ENCODE results near the gene CEACAM19. TPM values are rescaled to one million over a fixed set of nuclear protein-coding genes. Genes with fewer than 3 reads are reported as not detected.

The CEACAM19 gene
- total RNA-seq, 1 experiment from 2014 or later = not detected

GRCh38 chr19:44642377-44642776 lies 28.9 kb upstream of the CEACAM19 start:
- no peak overlapping the region for H3K4me3 ChIP-seq (ENCODE audit: low read length)
- no peak overlapping the region for H2AFZ ChIP-seq (ENCODE audit: low read length)
- H3K27me3 ChIP-seq (ENCODE audit: low read length) = no peaks in the 10 kb centered on the region
- no peak overlapping the region for H3K27ac ChIP-seq (ENCODE audit: low read length)
- no peak overlapping the region for H3K4me2 ChIP-seq (ENCODE audit: low read depth, low read length, poor library complexity, severe bottlenecking)
- no peaks in the 10 kb centered on the region for H4K20me1 ChIP-seq (ENCODE audit: insufficient read depth, low read depth, low read length)
- H3K9ac ChIP-seq (ENCODE audit: low read length) = no peak overlapping the region
- H3K79me2 ChIP-seq (ENCODE audit: low read length) = no peaks in the 10 kb centered on the region
- DNase-seq = no peak
- no peaks in the 10 kb centered on the region for H3K9me2 ChIP-seq (replicated peaks; ENCODE audit: insufficient read depth, low read length)
- H3K9me3 ChIP-seq (ENCODE audit: low read length) = no peaks in the 10 kb centered on the region
- no peaks in the 10 kb centered on the region for H3K4me1 ChIP-seq (ENCODE audit: low read length)
- no peaks in the 10 kb centered on the region for H3K36me3 ChIP-seq (ENCODE audit: insufficient read depth, low read length)

GRCh38 chr19:44643605-44644401 lies 27.5 kb upstream of the CEACAM19 start, which contains the start of gene PVR:
TSS of gene PVR (plus strand) at chr19:44643910. CDS start at chr19:44644097, 187 bp downstream.
- Histone ChIP-seq H3K4me2 (ENCODE audit: low read depth, low read length, poor library complexity, severe bottlenecking) (no peak within 1 kb of the TSS), H3K9me2 (replicated peaks; ENCODE audit: insufficient read depth, low read length) (no peaks in the 10 kb centered on the region), H3K9me3 (ENCODE audit: low read length) (no peaks in the 10 kb centered on the region), H3K4me3 (ENCODE audit: low read length) (no peak within 1 kb of the TSS), H3K4me1 (ENCODE audit: low read length) (no peaks in the 10 kb centered on the region), H3K27me3 (ENCODE audit: low read length) (no peaks in the 10 kb centered on the region), H3K9ac (ENCODE audit: low read length) (no peak within 1 kb of the TSS), H2AFZ (ENCODE audit: low read length) (no peak within 1 kb of the TSS), H3K79me2 (ENCODE audit: low read length) (no peaks in the 10 kb centered on the region), H3K27ac (ENCODE audit: low read length) (no peak within 1 kb of the TSS), H4K20me1 (ENCODE audit: insufficient read depth, low read depth, low read length) (no peaks in the 10 kb centered on the region), H3K36me3 (ENCODE audit: insufficient read depth, low read length) (no peaks in the 10 kb centered on the region)
- no peak for DNase-seq

- H3K79me2 ChIP-seq (ENCODE audit: low read length) = no peaks in the 10 kb centered on the region
- no peak overlapping the region for H3K27ac ChIP-seq (ENCODE audit: low read length)
- H2AFZ ChIP-seq (ENCODE audit: low read length) = no peak overlapping the region
- H3K4me2 ChIP-seq (ENCODE audit: low read depth, low read length, poor library complexity, severe bottlenecking) = no peak overlapping the region
- no peak for DNase-seq
- H3K4me3 ChIP-seq (ENCODE audit: low read length) = no peak overlapping the region
- H3K9me3 ChIP-seq (ENCODE audit: low read length) = no peaks in the 10 kb centered on the region
- H4K20me1 ChIP-seq (ENCODE audit: insufficient read depth, low read depth, low read length) = no peaks in the 10 kb centered on the region
- H3K36me3 ChIP-seq (ENCODE audit: insufficient read depth, low read length) = no peaks in the 10 kb centered on the region
- H3K4me1 ChIP-seq (ENCODE audit: low read length) = no peaks in the 10 kb centered on the region
- H3K27me3 ChIP-seq (ENCODE audit: low read length) = no peaks in the 10 kb centered on the region
- H3K9me2 ChIP-seq (replicated peaks; ENCODE audit: insufficient read depth, low read length) = no peaks in the 10 kb centered on the region
- H3K9ac ChIP-seq (ENCODE audit: low read length) = no peak overlapping the region
Measured at GRCh38 chr19:44644402-44645016, 26.8 kb upstream of the CEACAM19 start.

- Histone ChIP-seq H2AFZ (ENCODE audit: low read length) (no peak overlapping the region), H3K9me3 (ENCODE audit: low read length) (no peaks in the 10 kb centered on the region), H3K9ac (ENCODE audit: low read length) (no peak overlapping the region), H3K79me2 (ENCODE audit: low read length) (no peaks in the 10 kb centered on the region), H3K27me3 (ENCODE audit: low read length) (no peaks in the 10 kb centered on the region), H3K36me3 (ENCODE audit: insufficient read depth, low read length) (no peaks in the 10 kb centered on the region), H3K4me3 (ENCODE audit: low read length) (no peak overlapping the region), H3K4me2 (ENCODE audit: low read depth, low read length, poor library complexity, severe bottlenecking) (no peak overlapping the region), H3K27ac (ENCODE audit: low read length) (no peak overlapping the region), H3K9me2 (replicated peaks; ENCODE audit: insufficient read depth, low read length) (no peaks in the 10 kb centered on the region), H4K20me1 (ENCODE audit: insufficient read depth, low read depth, low read length) (no peaks in the 10 kb centered on the region), H3K4me1 (ENCODE audit: low read length) (no peaks in the 10 kb centered on the region)
- no peak for DNase-seq
Measured at GRCh38 chr19:44645407-44646048, 25.8 kb upstream of the CEACAM19 start.

GRCh38 chr19:44646049-44646416 lies 25.2 kb upstream of the CEACAM19 start:
- Histone ChIP-seq H3K79me2 (ENCODE audit: low read length) (no peaks in the 10 kb centered on the region), H3K4me2 (ENCODE audit: low read depth, low read length, poor library complexity, severe bottlenecking) (no peak overlapping the region), H3K4me1 (ENCODE audit: low read length) (no peaks in the 10 kb centered on the region), H3K36me3 (ENCODE audit: insufficient read depth, low read length) (no peaks in the 10 kb centered on the region), H2AFZ (ENCODE audit: low read length) (no peak overlapping the region), H3K9me3 (ENCODE audit: low read length) (no peaks in the 10 kb centered on the region), H3K4me3 (ENCODE audit: low read length) (no peak overlapping the region), H4K20me1 (ENCODE audit: insufficient read depth, low read depth, low read length) (no peaks in the 10 kb centered on the region), H3K9me2 (replicated peaks; ENCODE audit: insufficient read depth, low read length) (no peaks in the 10 kb centered on the region), H3K27ac (ENCODE audit: low read length) (no peak overlapping the region), H3K9ac (ENCODE audit: low read length) (no peak overlapping the region), H3K27me3 (ENCODE audit: low read length) (no peaks in the 10 kb centered on the region)
- DNase-seq = no peak

- Histone ChIP-seq H3K4me2 (ENCODE audit: low read depth, low read length, poor library complexity, severe bottlenecking) (no peak overlapping the region), H3K9me2 (replicated peaks; ENCODE audit: insufficient read depth, low read length) (no peaks in the 10 kb centered on the region), H3K4me3 (ENCODE audit: low read length) (no peak overlapping the region), H3K27me3 (ENCODE audit: low read length) (no peaks in the 10 kb centered on the region), H4K20me1 (ENCODE audit: insufficient read depth, low read depth, low read length) (no peaks in the 10 kb centered on the region), H3K27ac (ENCODE audit: low read length) (no peak overlapping the region), H3K9ac (ENCODE audit: low read length) (no peak overlapping the region), H3K36me3 (ENCODE audit: insufficient read depth, low read length) (no peaks in the 10 kb centered on the region), H3K4me1 (ENCODE audit: low read length) (no peaks in the 10 kb centered on the region), H3K9me3 (ENCODE audit: low read length) (no peaks in the 10 kb centered on the region), H2AFZ (ENCODE audit: low read length) (no peak overlapping the region), H3K79me2 (ENCODE audit: low read length) (no peaks in the 10 kb centered on the region)
- DNase-seq = no peak
Measured at GRCh38 chr19:44647144-44647543, 24.1 kb upstream of the CEACAM19 start.

- Histone ChIP-seq H3K27me3 (ENCODE audit: low read length) (no peaks in the 10 kb centered on the region), H3K4me1 (ENCODE audit: low read length) (no peaks in the 10 kb centered on the region), H3K9ac (ENCODE audit: low read length) (no peak overlapping the region), H2AFZ (ENCODE audit: low read length) (no peak overlapping the region), H3K4me3 (ENCODE audit: low read length) (no peak overlapping the region), H3K9me2 (replicated peaks; ENCODE audit: insufficient read depth, low read length) (no peaks in the 10 kb centered on the region), H3K4me2 (ENCODE audit: low read depth, low read length, poor library complexity, severe bottlenecking) (no peak overlapping the region), H3K36me3 (ENCODE audit: insufficient read depth, low read length) (no peaks in the 10 kb centered on the region), H3K27ac (ENCODE audit: low read length) (no peak overlapping the region), H3K9me3 (ENCODE audit: low read length) (no peaks in the 10 kb centered on the region), H4K20me1 (ENCODE audit: insufficient read depth, low read depth, low read length) (no peaks in the 10 kb centered on the region), H3K79me2 (ENCODE audit: low read length) (no peaks in the 10 kb centered on the region)
- DNase-seq = no peak
Measured at GRCh38 chr19:44648631-44649251, 22.5 kb upstream of the CEACAM19 start.

GRCh38 chr19:44649578-44650145 lies 21.6 kb upstream of the CEACAM19 start:
- no peaks in the 10 kb centered on the region for H3K9me3 ChIP-seq (ENCODE audit: low read length)
- no peaks in the 10 kb centered on the region for H3K9me2 ChIP-seq (replicated peaks; ENCODE audit: insufficient read depth, low read length)
- no peak overlapping the region for H2AFZ ChIP-seq (ENCODE audit: low read length)
- H3K4me2 ChIP-seq (ENCODE audit: low read depth, low read length, poor library complexity, severe bottlenecking) = no peak overlapping the region
- H3K27ac ChIP-seq (ENCODE audit: low read length) = no peak overlapping the region
- H3K36me3 ChIP-seq (ENCODE audit: insufficient read depth, low read length) = no peaks in the 10 kb centered on the region
- H3K4me1 ChIP-seq (ENCODE audit: low read length) = no peaks in the 10 kb centered on the region
- no peaks in the 10 kb centered on the region for H4K20me1 ChIP-seq (ENCODE audit: insufficient read depth, low read depth, low read length)
- no peak overlapping the region for H3K9ac ChIP-seq (ENCODE audit: low read length)
- H3K79me2 ChIP-seq (ENCODE audit: low read length) = no peaks in the 10 kb centered on the region
- DNase-seq = no peak
- no peak overlapping the region for H3K4me3 ChIP-seq (ENCODE audit: low read length)
- no peaks in the 10 kb centered on the region for H3K27me3 ChIP-seq (ENCODE audit: low read length)

Data from Karpas-422 (cell line).